ENCODE results near the gene STXBP6.
A peak's percentile ranks its signal among the peaks of the same experiment; 100 is the strongest.

Gene STXBP6

DNA sequence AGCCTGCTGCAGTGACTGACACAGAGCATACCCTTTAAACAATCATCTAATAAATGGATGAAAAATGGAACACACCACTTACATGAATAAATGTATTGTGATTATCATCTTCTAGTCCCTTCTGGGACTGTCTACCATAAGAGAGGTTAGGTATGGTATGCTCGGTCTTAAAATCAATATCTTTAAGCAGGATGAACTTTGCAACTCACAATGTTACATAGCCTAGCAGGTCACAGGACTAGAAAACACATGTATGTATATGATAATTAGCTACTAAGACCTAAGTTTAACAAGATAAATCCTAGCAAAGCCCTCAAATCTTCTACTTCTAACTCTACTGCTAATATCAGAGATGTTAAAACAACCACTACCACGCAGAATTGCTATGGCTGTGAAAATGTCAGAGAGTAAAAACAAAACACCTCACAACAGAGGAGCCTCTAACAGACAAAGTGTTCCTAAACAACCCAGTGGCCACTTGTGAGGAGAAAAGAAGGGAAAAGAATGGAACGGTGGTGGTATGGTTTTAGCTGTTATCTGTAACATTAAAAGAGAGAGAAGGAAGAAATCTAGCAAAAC is 139.4 kb downstream of the STXBP6 start:
- intact Hi-C loops (cut with DNase I), result no loop called here
- DNase-seq, result no peak

DNA sequence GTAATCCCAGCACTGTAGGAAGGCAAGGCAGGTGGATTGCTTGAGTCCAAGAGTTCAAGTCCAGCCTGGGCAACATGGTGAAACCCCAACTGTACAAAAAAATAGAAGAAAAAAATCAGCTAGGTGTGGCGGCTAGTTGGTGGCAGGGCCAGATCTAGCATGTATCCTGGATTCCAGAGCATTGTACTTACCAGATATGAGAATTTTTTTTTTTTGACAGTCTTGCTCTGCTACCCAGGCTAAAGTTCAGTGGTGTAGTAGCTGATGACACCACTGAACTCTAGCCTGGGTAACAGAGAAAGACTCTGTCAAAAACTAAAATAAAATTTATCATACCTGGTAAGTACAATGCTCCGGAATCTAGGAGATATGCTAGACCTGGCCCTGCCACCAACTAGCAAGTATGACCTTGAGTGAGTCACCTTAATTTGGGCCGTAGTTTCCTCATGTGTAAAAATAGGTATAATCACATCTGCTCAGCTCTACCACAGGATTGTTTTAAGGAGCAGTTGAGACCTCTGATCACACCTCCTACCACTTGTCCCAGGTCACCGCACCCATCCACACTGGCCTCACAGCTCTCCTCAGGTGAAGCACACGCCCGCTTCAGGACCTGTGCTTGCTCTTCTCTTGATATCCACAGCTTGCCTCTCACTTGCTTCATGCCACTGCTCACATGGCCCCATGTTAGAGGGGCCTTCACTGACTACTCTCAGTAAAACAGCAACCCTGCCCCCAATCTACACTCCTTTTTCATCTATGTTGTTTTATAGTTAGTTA is 140.2 kb downstream of the STXBP6 start:
- intact Hi-C loops (cut with DNase I), result no loop called here
- DNase-seq, result no peak

DNA sequence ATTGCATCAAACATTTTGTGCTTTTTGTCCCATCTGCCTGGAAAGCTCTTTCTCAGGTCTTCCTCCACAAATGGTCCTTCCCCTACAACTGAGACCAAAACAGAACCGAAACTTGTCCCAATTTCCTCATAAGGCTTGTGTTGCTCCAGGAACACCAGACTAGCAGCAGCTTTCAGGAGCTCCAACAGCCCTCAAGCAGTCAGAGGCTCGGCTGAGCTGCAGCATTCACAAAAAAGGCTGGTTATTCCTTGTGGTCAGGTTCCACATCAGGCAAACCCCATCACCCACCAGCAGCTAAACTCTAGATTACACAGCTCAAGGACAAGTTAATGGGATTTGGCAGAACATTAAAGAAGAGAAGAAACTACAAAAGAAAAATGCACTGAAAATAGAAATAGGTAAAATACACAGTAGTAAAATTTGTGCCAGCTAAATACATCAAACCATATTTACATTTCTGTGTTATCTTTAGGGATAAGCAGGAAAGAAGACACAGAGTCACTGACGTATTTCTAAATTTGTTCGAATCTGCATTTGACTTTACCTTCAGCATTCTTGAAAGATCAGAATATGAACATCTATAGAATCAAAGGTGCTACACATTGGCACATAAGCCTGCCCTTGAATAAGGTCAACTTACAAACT is 141.2 kb downstream of the STXBP6 start:
- DNase-seq, result no peak
- intact Hi-C loops (cut with DNase I), result no loop called here

DNA sequence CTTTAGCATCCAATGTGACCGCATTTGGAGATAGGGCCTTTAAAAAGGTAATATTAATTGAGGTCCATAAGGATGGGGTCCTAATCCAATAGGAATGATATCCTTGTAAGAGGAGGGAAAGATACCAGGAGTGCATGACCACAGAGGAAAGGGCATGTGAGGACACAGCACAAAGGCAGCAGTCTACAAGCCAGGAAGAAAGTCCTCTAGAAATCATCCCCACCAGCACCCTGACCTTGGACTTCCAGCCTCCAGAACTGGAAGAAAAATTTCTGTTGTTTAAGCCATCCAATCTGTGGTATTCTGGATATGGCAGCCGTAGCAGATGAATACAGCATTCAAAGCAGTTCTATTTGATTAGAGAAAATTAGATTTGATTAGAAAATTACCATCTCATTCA is 145.4 kb downstream of the STXBP6 start:
- DNase-seq, result no peak
- intact Hi-C loops (cut with DNase I), result no loop called here

GRCh38 chr14:24903337-24903736 is 146.6 kb downstream of the STXBP6 start:
- DNase-seq, result no peak
- intact Hi-C loops (cut with DNase I), result no loop called here

DNA sequence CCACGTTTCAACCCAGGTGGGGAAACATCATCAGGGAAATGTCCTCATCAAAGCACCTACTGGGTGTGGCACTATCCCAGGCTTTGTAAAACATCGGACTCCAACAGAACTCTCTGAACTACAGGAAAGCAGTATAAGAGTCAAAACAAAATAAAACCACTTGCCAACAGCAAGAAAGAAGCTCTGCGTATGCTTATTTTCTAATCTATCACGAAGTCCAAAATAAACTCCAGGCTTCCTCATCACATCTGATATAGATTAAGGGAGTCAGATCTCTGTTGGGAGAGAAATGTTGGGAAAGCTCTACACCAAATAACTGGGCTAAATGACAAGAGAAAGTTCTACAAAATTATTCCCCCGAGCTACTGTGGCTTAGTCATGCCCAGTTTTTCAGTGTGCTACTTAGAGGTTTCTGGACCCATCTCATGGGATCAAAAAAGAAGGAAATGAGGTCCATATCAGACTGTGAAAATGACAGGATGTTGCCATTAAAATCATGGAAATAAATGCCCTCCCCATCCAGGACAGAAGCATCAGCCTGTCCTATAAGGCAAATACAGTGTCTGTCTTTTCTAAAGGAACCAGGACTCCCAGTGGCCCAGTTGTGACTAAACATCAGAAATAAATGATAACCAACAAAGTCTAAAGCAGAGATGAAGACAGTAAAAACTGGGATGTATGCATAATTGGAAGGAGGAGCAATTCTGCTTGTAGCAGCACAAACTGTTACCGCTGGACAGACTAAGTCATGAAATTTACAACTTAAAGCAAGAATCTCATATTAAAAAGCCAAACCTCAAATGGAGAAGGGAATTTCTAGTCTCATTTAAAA is 149.5 kb downstream of the STXBP6 start:
- intact Hi-C loops (cut with DNase I), result no loop called here
- DNase-seq, result no peak

- no peak for DNase-seq
- intact Hi-C loops (cut with DNase I), result no loop called here
Measured at GRCh38 chr14:24897793-24898192, 152.2 kb downstream of the STXBP6 start.

- intact Hi-C loops (cut with DNase I), result no loop called here
- DNase-seq, result no peak
Measured at GRCh38 chr14:24895622-24896021, 154.3 kb downstream of the STXBP6 start.

DNA sequence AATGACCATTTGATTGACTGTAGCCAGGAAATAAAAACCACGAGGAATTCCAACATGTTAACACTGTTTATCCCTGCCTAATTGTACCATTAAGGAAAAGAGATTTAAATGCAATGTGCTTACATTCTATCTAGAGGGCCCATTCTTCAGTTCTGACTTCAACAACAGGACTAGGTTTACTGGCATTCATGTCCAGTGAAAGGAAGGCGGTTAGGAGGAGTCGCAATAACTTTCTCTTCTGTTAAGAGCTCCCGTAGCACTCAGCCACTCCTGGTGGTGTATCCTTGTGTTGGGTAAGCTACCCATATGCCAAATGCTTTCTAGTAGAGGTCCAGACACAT is 154.7 kb downstream of the STXBP6 start:
- intact Hi-C loops (cut with DNase I), result no loop called here
- no peak for DNase-seq

- DNase-seq, result no peak
- intact Hi-C loops (cut with DNase I), result no loop called here
Measured at GRCh38 chr14:24894583-24895242, 155.2 kb downstream of the STXBP6 start.

GRCh38 chr14:24892497-24893051 is 157.4 kb downstream of the STXBP6 start:
- intact Hi-C loops (cut with DNase I), result no loop called here
- no peak for DNase-seq

GRCh38 chr14:24891987-24892496 is 157.9 kb downstream of the STXBP6 start:
- DNase-seq, result no peak
- intact Hi-C loops (cut with DNase I), result no loop called here

DNA sequence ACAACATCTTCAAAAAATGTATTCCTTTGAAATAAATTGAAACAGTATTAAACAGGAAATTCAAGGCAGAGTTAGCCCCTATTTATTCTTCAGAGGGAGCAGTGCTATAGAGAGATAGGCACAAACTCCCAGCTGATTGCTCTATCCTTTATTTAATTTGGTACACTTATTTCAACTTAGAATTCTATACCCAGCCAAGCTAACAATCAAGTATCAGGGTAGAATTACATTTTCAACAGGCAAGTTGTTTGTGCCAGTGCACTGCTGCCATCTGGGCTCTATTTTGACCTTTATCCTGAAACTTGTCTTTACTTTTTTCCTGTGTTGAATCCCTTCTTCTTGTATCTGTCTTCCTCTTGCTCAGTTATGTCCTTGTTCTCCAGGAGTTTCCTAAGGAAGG is 159.2 kb downstream of the STXBP6 start:
- intact Hi-C loops (cut with DNase I), result no loop called here
- DNase-seq, result no peak

DNA sequence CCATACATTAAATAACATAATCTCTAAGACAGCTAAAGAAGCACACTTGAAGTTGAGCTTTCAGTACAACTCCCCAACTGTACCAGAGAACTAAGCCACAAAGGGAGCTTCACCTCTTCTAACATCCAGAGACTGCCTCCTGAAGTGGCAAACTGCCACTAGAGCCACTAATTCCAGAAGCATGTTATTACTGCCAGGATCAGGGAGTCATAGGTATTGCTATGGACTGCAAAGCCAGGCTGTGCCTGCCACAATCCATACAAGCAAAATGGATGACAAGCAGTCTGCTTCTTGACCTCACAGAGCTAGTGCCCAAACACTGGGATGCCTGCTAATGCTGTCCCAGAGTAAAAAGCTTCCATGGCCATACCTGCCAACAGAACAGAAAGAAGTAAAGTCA is 160.1 kb downstream of the STXBP6 start:
- no peak for DNase-seq
- intact Hi-C loops (cut with DNase I), result no loop called here

- intact Hi-C loops (cut with DNase I), result no loop called here
- peak in 7 of 42 donors; percentile 11 to 54 (median 31) for DNase-seq
Measured at GRCh38 chr14:24888532-24888931, 161.4 kb downstream of the STXBP6 start.

GRCh38 chr14:24887623-24888304 is 162.2 kb downstream of the STXBP6 start:
- intact Hi-C loops (cut with DNase I), result no loop called here
- DNase-seq, result no peak

DNA sequence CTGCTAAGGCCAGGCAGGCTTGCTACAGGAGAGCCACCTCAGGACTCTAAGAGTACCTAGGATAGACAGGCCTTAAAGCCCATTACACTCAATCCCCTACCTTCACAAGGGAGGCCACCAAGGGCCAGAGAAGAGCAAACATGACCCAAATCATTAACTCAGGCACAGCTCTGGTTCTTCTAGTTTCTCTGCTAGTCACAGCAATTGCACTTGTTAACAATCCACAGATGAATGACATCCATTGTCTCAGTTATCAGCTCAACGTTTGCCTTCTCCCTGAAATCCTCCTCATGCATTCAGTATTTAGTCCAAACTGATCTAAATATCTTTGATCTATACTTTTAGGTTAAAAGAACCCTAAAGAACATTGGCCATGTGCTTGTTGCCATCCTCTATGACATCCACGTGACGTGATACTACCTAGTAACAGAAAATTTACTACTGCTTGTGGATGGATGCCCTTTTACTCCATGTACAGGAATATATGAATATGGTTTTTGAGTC is 164.5 kb downstream of the STXBP6 start:
- intact Hi-C loops (cut with DNase I), result no loop called here
- DNase-seq, result peak in 2 of 42 donors; percentile 34 to 41

- no peak for DNase-seq
- intact Hi-C loops (cut with DNase I), result no loop called here
Measured at GRCh38 chr14:24883576-24883975, 166.4 kb downstream of the STXBP6 start.

Data from head of caudate nucleus (tissue), 42 donors.